Esophagus squamous epithelium (tissue), 4 donors: ENCODE measurements around the gene PPM1K.

Experiments
- POLR2A ChIP-seq, 4 donors: fragments of 450-650 bp; IDR thresholded peaks; one replicate each; pipeline ENCODE4 v1.6.1; 2017; ENCODE audit warnings: antibody characterized with exemption in 4 of 4, mild to moderate bottlenecking in 4 of 4, moderate library complexity in 3 of 4
- TF ChIP-seq, protein P1 (sequence below), 6 experiments: fragments of 450-650 bp in 4 of 6; fragments of 200-600 bp in 2 of 6; sonication (generic) in 2 of 6; IDR thresholded peaks; one replicate each; pipeline ENCODE4 v1.5.1; 2016 to 2019; ENCODE audit warnings: antibody characterized with exemption in 6 of 6, mild to moderate bottlenecking in 4 of 6, moderate library complexity in 4 of 6

DNA sequence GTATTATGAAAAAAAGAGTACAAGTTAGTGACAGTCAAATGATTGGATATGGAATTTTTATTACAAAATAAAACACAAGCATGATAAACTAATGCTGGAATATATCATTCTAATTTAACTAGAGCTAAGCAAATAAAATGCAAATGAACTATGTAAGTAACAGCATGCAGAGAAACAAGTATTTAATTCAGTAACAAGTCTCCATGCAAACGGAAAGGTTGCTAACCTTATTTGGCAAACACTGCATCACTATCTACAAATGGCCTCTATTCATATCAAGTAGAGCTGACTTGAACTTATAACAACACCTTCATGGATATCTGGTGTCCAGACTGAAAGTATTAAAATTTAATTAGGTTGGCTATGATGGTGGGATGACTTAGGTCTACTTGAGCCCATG lies 15.4 kb downstream of the PPM1K start:
- TF ChIP-seq, protein P1, sequence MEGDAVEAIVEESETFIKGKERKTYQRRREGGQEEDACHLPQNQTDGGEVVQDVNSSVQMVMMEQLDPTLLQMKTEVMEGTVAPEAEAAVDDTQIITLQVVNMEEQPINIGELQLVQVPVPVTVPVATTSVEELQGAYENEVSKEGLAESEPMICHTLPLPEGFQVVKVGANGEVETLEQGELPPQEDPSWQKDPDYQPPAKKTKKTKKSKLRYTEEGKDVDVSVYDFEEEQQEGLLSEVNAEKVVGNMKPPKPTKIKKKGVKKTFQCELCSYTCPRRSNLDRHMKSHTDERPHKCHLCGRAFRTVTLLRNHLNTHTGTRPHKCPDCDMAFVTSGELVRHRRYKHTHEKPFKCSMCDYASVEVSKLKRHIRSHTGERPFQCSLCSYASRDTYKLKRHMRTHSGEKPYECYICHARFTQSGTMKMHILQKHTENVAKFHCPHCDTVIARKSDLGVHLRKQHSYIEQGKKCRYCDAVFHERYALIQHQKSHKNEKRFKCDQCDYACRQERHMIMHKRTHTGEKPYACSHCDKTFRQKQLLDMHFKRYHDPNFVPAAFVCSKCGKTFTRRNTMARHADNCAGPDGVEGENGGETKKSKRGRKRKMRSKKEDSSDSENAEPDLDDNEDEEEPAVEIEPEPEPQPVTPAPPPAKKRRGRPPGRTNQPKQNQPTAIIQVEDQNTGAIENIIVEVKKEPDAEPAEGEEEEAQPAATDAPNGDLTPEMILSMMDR (IDR thresholded peaks at IDR 0.05): no peak
- TF ChIP-seq POLR2A (IDR thresholded peaks at IDR 0.05): no peak
